Keratinocyte (primary cell): ENCODE results near the gene TSKU. TPM values are rescaled to one million over a fixed set of nuclear protein-coding genes. Genes with fewer than 3 reads are reported as not detected.

Source experiments
- DNase-seq: peaks from one replicate; pipeline ENCODE4 v3.0.0-alpha.2; 2011; ENCODE audit warnings: low read depth, missing footprints, low spot score
- FAIRE-seq: peaks from 2 replicates; lab custom pipeline; 2011; peaks lifted over from hg19 to GRCh38; lab: Jason Lieb, UNC
- H2AFZ ChIP-seq: 2 replicates; pipeline ENCODE4 v1.6.0; 2012; ENCODE audit warnings: low read length, control low read depth, inconsistent platforms; ENCODE audit not compliant: control insufficient read depth
- H3K27ac ChIP-seq: 2 replicates; pipeline ENCODE4 v1.5.1; 2011; ENCODE audit warnings: low read length; ENCODE audit not compliant: control insufficient read depth, insufficient read depth
- H3K27me3 ChIP-seq: 3 replicates; pipeline ENCODE4 v1.6.0; 2011; ENCODE audit warnings: low read length; ENCODE audit not compliant: control insufficient read depth, insufficient read depth; ENCODE audit errors: extremely low read depth
- H3K36me3 ChIP-seq, 2 experiments: 2 replicates in 1 of 2; 3 replicates in 1 of 2; pipeline ENCODE4 v1.5.1; 2011; ENCODE audit warnings: low read length in 2 of 2, mild to moderate bottlenecking in 1 of 2; ENCODE audit not compliant: control insufficient read depth in 2 of 2, insufficient read depth in 2 of 2; ENCODE audit errors: extremely low read depth in 1 of 2
- H3K4me1 ChIP-seq: 3 replicates; pipeline ENCODE4 v1.5.1; 2011; ENCODE audit warnings: low read length; ENCODE audit not compliant: control insufficient read depth, insufficient read depth; ENCODE audit errors: extremely low read depth
- H3K4me2 ChIP-seq: 3 replicates; pipeline ENCODE4 v1.6.0; 2011; ENCODE audit warnings: low read depth, low read length; ENCODE audit not compliant: control insufficient read depth, insufficient read depth; ENCODE audit errors: extremely low read depth
- H3K4me3 ChIP-seq, 3 experiments: fragments of 200-600 bp in 1 of 3; sonication (generic) in 1 of 3; 2 replicates in 2 of 3; 3 replicates in 1 of 3; pipeline ENCODE4 v1.5.1; 2011 to 2016; ENCODE audit warnings: low read length in 3 of 3, mild to moderate bottlenecking in 3 of 3, control low read depth in 2 of 3, inconsistent platforms in 1 of 3, low read depth in 1 of 3, mixed read lengths in 1 of 3, mixed run types in 1 of 3, moderate library complexity in 1 of 3; ENCODE audit not compliant: control insufficient read depth in 2 of 3, insufficient read depth in 2 of 3; ENCODE audit errors: extremely low read depth in 1 of 3
- H3K79me2 ChIP-seq: 2 replicates; pipeline ENCODE4 v1.6.0; 2012; ENCODE audit warnings: low read length; ENCODE audit not compliant: control insufficient read depth, insufficient read depth
- H3K9ac ChIP-seq: 3 replicates; pipeline ENCODE4 v1.6.0; 2011; ENCODE audit warnings: low read length; ENCODE audit not compliant: control insufficient read depth, insufficient read depth; ENCODE audit errors: extremely low read depth
- H3K9me1 ChIP-seq: 3 replicates; pipeline ENCODE4 v1.6.0; 2011; ENCODE audit warnings: low read length; ENCODE audit not compliant: control insufficient read depth, insufficient read depth; ENCODE audit errors: extremely low read depth
- H3K9me3 ChIP-seq: 2 replicates; pipeline ENCODE4 v1.5.1; 2012; ENCODE audit warnings: low read depth, low read length; ENCODE audit not compliant: control insufficient read depth
- H4K20me1 ChIP-seq: 3 replicates; pipeline ENCODE4 v1.6.0; 2011; ENCODE audit warnings: low read length; ENCODE audit not compliant: control insufficient read depth, insufficient read depth; ENCODE audit errors: extremely low read depth
- CTCF ChIP-seq, 3 experiments: IDR thresholded peaks in 1 of 3; conservative IDR thresholded peaks in 1 of 3; optimal IDR thresholded peaks in 1 of 3; 2 replicates in 2 of 3; 3 replicates in 1 of 3; pipeline versions ENCODE3 to v1.5.1; 2011; ENCODE audit warnings: low read length in 3 of 3, mild to moderate bottlenecking in 3 of 3, moderate library complexity in 2 of 3, control low read depth in 1 of 3, inconsistent platforms in 1 of 3; ENCODE audit not compliant: insufficient read depth in 2 of 3; ENCODE audit errors: extremely low read depth in 1 of 3
- EZH2 ChIP-seq: IDR thresholded peaks from one replicate; pipeline ENCODE4 v1.6.1; 2012; ENCODE audit warnings: inconsistent platforms, mild to moderate bottlenecking, low read length, moderate library complexity
- dilution Hi-C: fragments of 300-500 bp; cut with MboI; formaldehyde crosslinking; loops from one replicate; pipeline ENCODE4 v1.7.0; 2020; ENCODE audit warnings: low sequenced_read_pairs; ENCODE audit not compliant: extremely low pct_ligation_motif_present
- polyA plus RNA-seq, 5 experiments: library from polyadenylated mRNA; depleted of rRNA in 3 of 5; stranded (reverse) in 3 of 5; stranded (forward) in 1 of 5; unstranded in 1 of 5; fragments of >200 nt; gene quantifications; 1 replicate in 1 of 5; 2 replicates in 3 of 5; 3 replicates in 1 of 5; pipeline versions ENCODE4 v1.2.1 to v1.2.3, GENCODE V29; 2011 to 2012; ENCODE audit warnings: missing spikeins in 2 of 5, low read depth in 1 of 5, low replicate concordance in 1 of 5

Gene TSKU
- polyA plus RNA-seq, 1 donor (not counting 4 experiments of a cell fraction or from before 2014, with no cell fraction given) = 22.8 TPM

DNA sequence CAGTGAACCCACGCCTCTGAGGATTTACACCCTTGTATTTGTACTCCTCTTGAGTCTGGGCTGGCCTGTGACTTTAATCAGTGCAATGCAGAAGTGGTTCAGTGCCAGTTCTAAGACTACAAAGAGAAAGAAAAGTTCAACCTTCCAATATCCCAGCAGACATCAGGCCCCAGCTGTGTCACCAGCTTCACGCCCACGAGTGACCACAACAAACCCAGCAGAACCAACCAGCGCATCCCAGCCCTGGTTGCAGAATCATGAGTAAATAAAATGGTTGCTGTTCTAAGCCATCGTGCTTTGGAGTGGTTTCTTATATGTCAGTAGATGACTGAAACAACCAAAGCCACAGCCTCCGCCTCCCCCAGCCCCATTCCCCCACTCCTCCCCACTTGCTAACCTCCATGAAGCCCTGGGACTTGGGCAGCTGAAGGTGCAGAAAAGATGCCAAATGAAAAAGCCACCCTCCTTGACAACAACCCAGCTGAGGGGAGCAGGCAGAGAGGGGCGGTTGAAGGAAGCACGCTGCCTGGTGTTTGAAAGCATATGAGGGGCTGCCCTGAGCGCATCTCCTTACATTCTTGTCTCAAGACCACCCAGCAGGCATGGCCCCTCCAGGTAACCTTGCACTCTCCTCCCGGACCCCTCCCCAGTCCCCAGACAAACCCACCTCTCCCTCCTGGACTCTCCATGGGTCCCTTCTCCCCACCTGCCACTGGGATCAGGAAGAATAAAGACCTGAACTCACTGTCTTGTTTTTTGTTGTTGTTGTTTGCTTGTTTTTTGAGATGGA lies 20.9 kb downstream of the TSKU start:
- Histone ChIP-seq H3K27ac (no peak overlapping the region), H4K20me1 (peaks cover under 1% of the 10 kb centered on the region), H3K4me1 (peaks cover 22% of the 10 kb centered on the region), H3K9me1 (no peaks in the 10 kb centered on the region), H3K9me3 (no peaks in the 10 kb centered on the region), H3K79me2 (no peaks in the 10 kb centered on the region), H3K9ac (no peak overlapping the region), H3K4me3 (no peak overlapping the region), H3K36me3 (no peaks in the 10 kb centered on the region), H3K27me3 (no peaks in the 10 kb centered on the region), H2AFZ (no peak overlapping the region), H3K4me2 (no peak overlapping the region)
- dilution Hi-C loops = no loop called here
- FAIRE-seq (no peak), DNase-seq (no peak)
- TF ChIP-seq CTCF (optimal IDR thresholded peaks at IDR 0.05 in 1 of 3, IDR thresholded peaks at IDR 0.05 in 1 of 3, conservative IDR thresholded peaks at IDR 0.05 in 1 of 3; ENCODE audit: extremely low read depth in 1 of 3, insufficient read depth in 2 of 3, low read length in 3 of 3) (no peak), EZH2 (no peak)

- H3K27ac ChIP-seq = no peak overlapping the region
- H2AFZ ChIP-seq = peak overlapping the region; percentile 12
- no peak overlapping the region for H3K9ac ChIP-seq
Observed at GRCh38 chr11:76805206-76805913, 22.2 kb downstream of the TSKU start.

More at GRCh38 chr11:76805206-76805913, 22.2 kb downstream of the TSKU start:
- Histone ChIP-seq H3K27me3 (no peaks in the 10 kb centered on the region), H3K79me2 (no peaks in the 10 kb centered on the region), H3K9me1 (no peaks in the 10 kb centered on the region), H3K4me3 (no peak overlapping the region), H3K9me3 (no peaks in the 10 kb centered on the region), H3K36me3 (no peaks in the 10 kb centered on the region), H3K4me1 (peaks cover 19% of the 10 kb centered on the region), H3K4me2 (peak overlapping the region; percentile 18), H4K20me1 (no peaks in the 10 kb centered on the region)
- no peak for TF ChIP-seq EZH2
- TF ChIP-seq CTCF (optimal IDR thresholded peaks at IDR 0.05 in 1 of 3, IDR thresholded peaks at IDR 0.05 in 1 of 3, conservative IDR thresholded peaks at IDR 0.05 in 1 of 3; ENCODE audit: extremely low read depth in 1 of 3, insufficient read depth in 2 of 3, low read length in 3 of 3) = no peak
- no peak for DNase-seq
- peak; percentile 36 for FAIRE-seq
- dilution Hi-C loops = no loop called here
